ENCODE results near the gene HAUS7.
A peak's percentile ranks its signal among the peaks of the same experiment; 100 is the strongest.

HAUS7 gene

GRCh38 chrX:153440556-153441135 lies 29.7 kb downstream of the HAUS7 start:
- Histone ChIP-seq H3K4me1 (ENCODE audit: control insufficient read depth, low read length) (no peaks in the 10 kb centered on the region), H3K9me2 (replicated peaks; ENCODE audit: control insufficient read depth, low read length) (no peaks in the 10 kb centered on the region), H3K27me3 (ENCODE audit: control insufficient read depth, low read length) (no peaks in the 10 kb centered on the region), H3K36me3 (ENCODE audit: control insufficient read depth, low read length) (no peaks in the 10 kb centered on the region), H3K79me2 (ENCODE audit: control insufficient read depth, low read length) (no peaks in the 10 kb centered on the region), H3F3A (ENCODE audit: control insufficient read depth, insufficient read depth) (no peaks in the 10 kb centered on the region), H3K4me3 (ENCODE audit: low read length) (no peak overlapping the region), H3K9me3 (ENCODE audit: control insufficient read depth, insufficient read depth, low read length) (no peaks in the 10 kb centered on the region), H3K27ac (ENCODE audit: low read depth, low read length) (no peak overlapping the region), H4K20me1 (ENCODE audit: control insufficient read depth, insufficient read depth, low read depth, low read length) (no peaks in the 10 kb centered on the region), H3K4me2 (ENCODE audit: low read length) (no peak overlapping the region)
- TF ChIP-seq EZH2phosphoT487 (IDR thresholded peaks at IDR 0.05; ENCODE audit: borderline replicate concordance, low read length) (no peak), CTCF (IDR thresholded peaks at IDR 0.05; ENCODE audit: low read depth, low read length, poor library complexity, severe bottlenecking) (no peak)

- Histone ChIP-seq H3F3A (ENCODE audit: control insufficient read depth, insufficient read depth) (no peaks in the 10 kb centered on the region), H3K4me2 (ENCODE audit: low read length) (no peak overlapping the region), H3K27ac (ENCODE audit: low read depth, low read length) (no peak overlapping the region), H3K9me3 (ENCODE audit: control insufficient read depth, insufficient read depth, low read length) (no peaks in the 10 kb centered on the region), H3K79me2 (ENCODE audit: control insufficient read depth, low read length) (no peaks in the 10 kb centered on the region), H3K36me3 (ENCODE audit: control insufficient read depth, low read length) (no peaks in the 10 kb centered on the region), H4K20me1 (ENCODE audit: control insufficient read depth, insufficient read depth, low read depth, low read length) (no peaks in the 10 kb centered on the region), H3K9me2 (replicated peaks; ENCODE audit: control insufficient read depth, low read length) (no peaks in the 10 kb centered on the region), H3K27me3 (ENCODE audit: control insufficient read depth, low read length) (no peaks in the 10 kb centered on the region), H3K4me3 (ENCODE audit: low read length) (no peak overlapping the region), H3K4me1 (ENCODE audit: control insufficient read depth, low read length) (no peaks in the 10 kb centered on the region)
- TF ChIP-seq EZH2phosphoT487 (IDR thresholded peaks at IDR 0.05; ENCODE audit: borderline replicate concordance, low read length) (no peak), CTCF (IDR thresholded peaks at IDR 0.05; ENCODE audit: low read depth, low read length, poor library complexity, severe bottlenecking) (no peak)
Measured at GRCh38 chrX:153439977-153440376, 30.4 kb downstream of the HAUS7 start.

- H3K27me3 ChIP-seq (ENCODE audit: control insufficient read depth, low read length): no peaks in the 10 kb centered on the region
- TF ChIP-seq CTCF (IDR thresholded peaks at IDR 0.05; ENCODE audit: low read depth, low read length, poor library complexity, severe bottlenecking): peak; percentile 28
- no peak for TF ChIP-seq EZH2phosphoT487 (IDR thresholded peaks at IDR 0.05; ENCODE audit: borderline replicate concordance, low read length)
Measured at GRCh38 chrX:153438532-153438931, 31.8 kb downstream of the HAUS7 start.

More at GRCh38 chrX:153438532-153438931, 31.8 kb downstream of the HAUS7 start:
- Histone ChIP-seq H3K4me2 (ENCODE audit: low read length) (no peak overlapping the region), H3F3A (ENCODE audit: control insufficient read depth, insufficient read depth) (no peaks in the 10 kb centered on the region), H4K20me1 (ENCODE audit: control insufficient read depth, insufficient read depth, low read depth, low read length) (no peaks in the 10 kb centered on the region), H3K79me2 (ENCODE audit: control insufficient read depth, low read length) (no peaks in the 10 kb centered on the region), H3K36me3 (ENCODE audit: control insufficient read depth, low read length) (no peaks in the 10 kb centered on the region), H3K4me3 (ENCODE audit: low read length) (no peak overlapping the region), H3K9me3 (ENCODE audit: control insufficient read depth, insufficient read depth, low read length) (no peaks in the 10 kb centered on the region), H3K27ac (ENCODE audit: low read depth, low read length) (no peak overlapping the region), H3K4me1 (ENCODE audit: control insufficient read depth, low read length) (no peaks in the 10 kb centered on the region), H3K9me2 (replicated peaks; ENCODE audit: control insufficient read depth, low read length) (no peaks in the 10 kb centered on the region)
